ENCODE measurements around the gene ASPN.

Gene ASPN

GRCh38 chr9:92480986-92481633, 1.2 kb downstream of the ASPN start:
- Histone ChIP-seq H3K9me2 (replicated peaks; ENCODE audit: low read depth, low read length) (no peaks in the 10 kb centered on the region), H4K20me1 (ENCODE audit: insufficient read depth, low read length, poor library complexity, severe bottlenecking) (no peaks in the 10 kb centered on the region), H3F3A (ENCODE audit: low read depth) (no peaks in the 10 kb centered on the region), H2AFZ (ENCODE audit: low read length) (no peak overlapping the region), H3K79me2 (ENCODE audit: insufficient read depth, low read length) (no peaks in the 10 kb centered on the region), H3K9ac (ENCODE audit: low read depth, low read length, poor library complexity, severe bottlenecking) (no peak overlapping the region), H3K4me1 (ENCODE audit: insufficient read depth, low read length, poor library complexity, severe bottlenecking) (peaks cover 11% of the 10 kb centered on the region), H3K36me3 (ENCODE audit: insufficient read depth, low read length) (no peaks in the 10 kb centered on the region), H3K9me3 (ENCODE audit: insufficient read depth, low read depth, low read length) (no peaks in the 10 kb centered on the region), H3K27me3 (ENCODE audit: insufficient read depth, low read length, poor library complexity, severe bottlenecking) (no peaks in the 10 kb centered on the region), H3K4me2 (ENCODE audit: low read depth, low read length, poor library complexity, severe bottlenecking) (no peak overlapping the region), H3K4me3 (ENCODE audit: low read length, poor library complexity, severe bottlenecking) (no peak overlapping the region)
- no peak for TF ChIP-seq CTCF (conservative IDR thresholded peaks at IDR 0.05; ENCODE audit: low read length)
- TF ChIP-seq EZH2phosphoT487 (IDR thresholded peaks at IDR 0.05; ENCODE audit: borderline replicate concordance) = no peak

- Histone ChIP-seq H4K20me1 (ENCODE audit: insufficient read depth, low read length, poor library complexity, severe bottlenecking) (no peaks in the 10 kb centered on the region), H3K36me3 (ENCODE audit: insufficient read depth, low read length) (no peaks in the 10 kb centered on the region), H3K9me3 (ENCODE audit: insufficient read depth, low read depth, low read length) (no peaks in the 10 kb centered on the region), H3F3A (ENCODE audit: low read depth) (no peaks in the 10 kb centered on the region), H3K27me3 (ENCODE audit: insufficient read depth, low read length, poor library complexity, severe bottlenecking) (no peaks in the 10 kb centered on the region), H3K4me2 (ENCODE audit: low read depth, low read length, poor library complexity, severe bottlenecking) (no peak overlapping the region), H3K4me3 (ENCODE audit: low read length, poor library complexity, severe bottlenecking) (no peak overlapping the region), H3K4me1 (ENCODE audit: insufficient read depth, low read length, poor library complexity, severe bottlenecking) (peaks cover 9% of the 10 kb centered on the region), H3K9me2 (replicated peaks; ENCODE audit: low read depth, low read length) (no peaks in the 10 kb centered on the region), H3K9ac (ENCODE audit: low read depth, low read length, poor library complexity, severe bottlenecking) (no peak overlapping the region), H2AFZ (ENCODE audit: low read length) (no peak overlapping the region), H3K79me2 (ENCODE audit: insufficient read depth, low read length) (no peaks in the 10 kb centered on the region)
- TF ChIP-seq CTCF (conservative IDR thresholded peaks at IDR 0.05; ENCODE audit: low read length) (no peak), EZH2phosphoT487 (IDR thresholded peaks at IDR 0.05; ENCODE audit: borderline replicate concordance) (no peak)
Measured at GRCh38 chr9:92480291-92480771, 2.0 kb downstream of the ASPN start.

GRCh38 chr9:92479346-92479745, 3.0 kb downstream of the ASPN start:
- Histone ChIP-seq H3K4me1 (ENCODE audit: insufficient read depth, low read length, poor library complexity, severe bottlenecking) (peaks cover 9% of the 10 kb centered on the region), H3K4me2 (ENCODE audit: low read depth, low read length, poor library complexity, severe bottlenecking) (no peak overlapping the region), H3K9ac (ENCODE audit: low read depth, low read length, poor library complexity, severe bottlenecking) (no peak overlapping the region), H3K9me3 (ENCODE audit: insufficient read depth, low read depth, low read length) (no peaks in the 10 kb centered on the region), H2AFZ (ENCODE audit: low read length) (no peak overlapping the region), H3K79me2 (ENCODE audit: insufficient read depth, low read length) (no peaks in the 10 kb centered on the region), H3K36me3 (ENCODE audit: insufficient read depth, low read length) (no peaks in the 10 kb centered on the region), H3K4me3 (ENCODE audit: low read length, poor library complexity, severe bottlenecking) (no peak overlapping the region), H3K9me2 (replicated peaks; ENCODE audit: low read depth, low read length) (no peaks in the 10 kb centered on the region), H3F3A (ENCODE audit: low read depth) (no peaks in the 10 kb centered on the region), H3K27me3 (ENCODE audit: insufficient read depth, low read length, poor library complexity, severe bottlenecking) (no peaks in the 10 kb centered on the region), H4K20me1 (ENCODE audit: insufficient read depth, low read length, poor library complexity, severe bottlenecking) (no peaks in the 10 kb centered on the region)
- TF ChIP-seq CTCF (conservative IDR thresholded peaks at IDR 0.05; ENCODE audit: low read length) = no peak
- TF ChIP-seq EZH2phosphoT487 (IDR thresholded peaks at IDR 0.05; ENCODE audit: borderline replicate concordance) = no peak

Measured in Loucy (cell line).